ENCODE measurements around the gene MARCHF10.
"Not testable (repeated sequence)": the region's sequence is repeated elsewhere in the genome, so short reads cannot be mapped to it uniquely, and the experiment has no call there.

Gene MARCHF10

DNA sequence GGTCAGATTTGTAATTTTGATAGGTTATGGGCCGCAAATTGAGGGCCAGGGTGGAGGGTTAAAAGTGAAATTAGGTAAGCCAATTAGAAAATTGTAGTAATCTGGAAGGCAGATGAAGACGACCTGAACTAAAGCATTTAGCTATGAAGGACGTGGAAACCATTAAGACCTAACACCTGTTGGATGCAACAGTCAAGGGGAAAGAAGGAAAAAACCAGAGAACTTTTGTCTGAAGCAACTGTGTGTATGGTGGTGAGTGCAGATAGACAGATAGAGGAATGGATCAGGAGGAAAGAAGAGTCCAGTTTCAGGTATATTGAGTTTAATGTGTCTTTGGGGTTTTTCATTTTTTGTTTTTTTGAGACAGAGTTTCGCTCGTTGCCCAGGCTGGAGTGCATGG, 40.2 kb upstream of the MARCHF10 start:
- Histone ChIP-seq H3K27ac (no peak overlapping the region), H3K4me3 (no peak overlapping the region)
- TF ChIP-seq, protein P1, sequence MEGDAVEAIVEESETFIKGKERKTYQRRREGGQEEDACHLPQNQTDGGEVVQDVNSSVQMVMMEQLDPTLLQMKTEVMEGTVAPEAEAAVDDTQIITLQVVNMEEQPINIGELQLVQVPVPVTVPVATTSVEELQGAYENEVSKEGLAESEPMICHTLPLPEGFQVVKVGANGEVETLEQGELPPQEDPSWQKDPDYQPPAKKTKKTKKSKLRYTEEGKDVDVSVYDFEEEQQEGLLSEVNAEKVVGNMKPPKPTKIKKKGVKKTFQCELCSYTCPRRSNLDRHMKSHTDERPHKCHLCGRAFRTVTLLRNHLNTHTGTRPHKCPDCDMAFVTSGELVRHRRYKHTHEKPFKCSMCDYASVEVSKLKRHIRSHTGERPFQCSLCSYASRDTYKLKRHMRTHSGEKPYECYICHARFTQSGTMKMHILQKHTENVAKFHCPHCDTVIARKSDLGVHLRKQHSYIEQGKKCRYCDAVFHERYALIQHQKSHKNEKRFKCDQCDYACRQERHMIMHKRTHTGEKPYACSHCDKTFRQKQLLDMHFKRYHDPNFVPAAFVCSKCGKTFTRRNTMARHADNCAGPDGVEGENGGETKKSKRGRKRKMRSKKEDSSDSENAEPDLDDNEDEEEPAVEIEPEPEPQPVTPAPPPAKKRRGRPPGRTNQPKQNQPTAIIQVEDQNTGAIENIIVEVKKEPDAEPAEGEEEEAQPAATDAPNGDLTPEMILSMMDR (IDR thresholded peaks at IDR 0.05) = no peak
- no peak for DNase-seq (ENCODE audit: low spot score)

DNA sequence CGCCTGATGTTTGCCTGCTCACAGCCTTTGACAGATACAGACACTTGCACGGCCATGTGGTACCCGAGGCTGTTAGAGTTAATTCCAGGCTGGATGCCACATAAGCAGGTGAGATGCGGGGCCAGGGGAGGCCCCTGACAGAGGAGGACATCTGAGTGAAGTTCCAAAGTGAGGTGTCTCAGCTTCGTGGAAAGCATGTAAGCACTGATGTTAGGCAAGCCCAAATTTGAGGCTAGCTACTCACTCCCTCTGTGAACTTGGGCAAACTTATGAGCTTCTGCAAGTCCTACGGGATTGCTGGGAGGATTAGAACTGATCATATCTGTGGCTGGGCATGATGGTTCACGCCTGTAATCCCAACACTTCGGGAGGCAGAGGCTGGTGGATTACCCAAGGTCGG, 39.3 kb upstream of the MARCHF10 start:
- Histone ChIP-seq H3K4me3 (no peak overlapping the region), H3K27ac (no peak overlapping the region)
- peak; percentile 9 for DNase-seq (ENCODE audit: low spot score)
- TF ChIP-seq, protein P1 (IDR thresholded peaks at IDR 0.05) = no peak

DNA sequence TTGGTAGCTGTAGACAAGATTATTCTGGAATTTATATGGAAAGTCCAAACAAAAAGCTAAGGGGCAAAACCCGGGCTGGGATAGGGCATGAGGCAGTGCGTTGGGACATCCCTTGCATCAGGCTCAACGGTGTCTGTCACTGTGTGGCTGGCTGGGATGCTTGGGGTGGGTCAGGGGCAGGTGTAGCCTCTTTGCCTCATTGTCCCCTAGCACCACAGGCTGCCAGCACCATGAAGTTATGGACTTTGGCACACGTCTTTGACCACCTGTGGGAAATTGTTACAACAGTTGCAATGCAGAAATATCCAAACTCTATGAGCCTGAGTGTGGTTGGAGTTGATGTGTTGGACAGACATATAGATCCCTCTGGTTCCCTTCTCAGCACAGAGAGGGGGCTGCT, 32.8 kb upstream of the MARCHF10 start:
- no peak overlapping the region for H3K27ac ChIP-seq
- DNase-seq (ENCODE audit: low spot score) = no peak
- H3K4me3 ChIP-seq = no peak overlapping the region
- TF ChIP-seq, protein P1 (IDR thresholded peaks at IDR 0.05) = no peak

DNA sequence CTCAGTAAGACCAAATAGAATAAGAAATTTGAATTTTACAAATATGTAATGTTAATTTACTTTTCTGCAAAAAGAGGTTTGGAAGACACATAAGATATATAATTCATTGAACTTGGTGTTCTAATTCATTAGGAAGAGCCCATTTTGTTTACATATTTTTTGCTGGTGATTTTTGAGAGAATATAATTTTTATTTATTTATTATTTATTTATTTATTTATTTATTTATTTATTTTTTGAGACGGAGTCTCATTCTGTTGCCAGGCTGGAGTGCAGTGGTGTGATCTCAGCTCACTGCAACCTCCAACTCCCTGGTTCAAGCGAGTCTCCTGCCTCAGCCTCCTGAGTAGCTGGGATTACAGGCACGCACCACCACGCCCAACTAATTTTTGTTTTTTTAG, 25.7 kb upstream of the MARCHF10 start:
- H3K4me3 ChIP-seq; H3K27ac ChIP-seq; DNase-seq (ENCODE audit: low spot score): not testable (repeated sequence)

DNA sequence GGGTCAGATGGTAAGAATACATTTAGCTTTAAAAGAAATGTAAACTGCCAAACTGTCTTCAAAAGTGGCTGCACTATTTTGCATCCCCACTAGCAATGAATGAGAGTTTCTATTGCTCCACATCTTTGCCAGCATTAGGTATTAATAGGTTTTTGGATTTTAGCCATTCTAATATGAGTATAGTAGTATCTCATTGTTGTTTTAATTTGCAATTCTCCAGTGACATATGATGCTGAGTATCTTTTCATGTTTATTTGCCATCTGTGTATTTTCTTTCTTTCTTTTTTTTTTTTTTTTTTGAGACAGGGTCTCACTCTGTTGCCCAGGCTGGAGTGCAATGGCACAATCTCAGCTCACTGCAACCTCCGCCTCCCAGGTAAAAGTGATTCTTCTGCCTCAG, 24.3 kb upstream of the MARCHF10 start:
- Histone ChIP-seq H3K27ac (no peak overlapping the region), H3K4me3 (no peak overlapping the region)
- TF ChIP-seq, protein P1 (IDR thresholded peaks at IDR 0.05) = no peak
- no peak for DNase-seq (ENCODE audit: low spot score)

DNA sequence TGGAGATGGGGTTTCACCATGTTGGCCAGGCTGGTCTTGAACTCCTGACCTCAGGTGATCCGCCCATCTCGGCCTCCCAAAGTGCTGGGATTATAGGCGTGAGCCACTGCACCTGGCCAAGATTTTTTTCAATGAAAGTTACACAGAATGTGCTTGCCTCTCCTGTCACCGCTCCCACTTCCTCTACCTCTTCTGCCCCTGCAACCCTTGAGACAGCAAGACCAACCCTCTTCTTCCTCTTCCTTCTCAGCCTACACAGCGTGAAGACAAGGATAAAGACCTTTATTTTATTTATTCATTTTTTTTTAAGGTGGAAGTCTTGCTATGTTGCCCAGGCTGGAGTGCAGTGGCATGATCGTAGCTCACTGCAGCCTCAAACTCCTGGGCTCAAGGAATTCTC, 23.0 kb upstream of the MARCHF10 start:
- not testable (repeated sequence) for DNase-seq (ENCODE audit: low spot score)

DNA sequence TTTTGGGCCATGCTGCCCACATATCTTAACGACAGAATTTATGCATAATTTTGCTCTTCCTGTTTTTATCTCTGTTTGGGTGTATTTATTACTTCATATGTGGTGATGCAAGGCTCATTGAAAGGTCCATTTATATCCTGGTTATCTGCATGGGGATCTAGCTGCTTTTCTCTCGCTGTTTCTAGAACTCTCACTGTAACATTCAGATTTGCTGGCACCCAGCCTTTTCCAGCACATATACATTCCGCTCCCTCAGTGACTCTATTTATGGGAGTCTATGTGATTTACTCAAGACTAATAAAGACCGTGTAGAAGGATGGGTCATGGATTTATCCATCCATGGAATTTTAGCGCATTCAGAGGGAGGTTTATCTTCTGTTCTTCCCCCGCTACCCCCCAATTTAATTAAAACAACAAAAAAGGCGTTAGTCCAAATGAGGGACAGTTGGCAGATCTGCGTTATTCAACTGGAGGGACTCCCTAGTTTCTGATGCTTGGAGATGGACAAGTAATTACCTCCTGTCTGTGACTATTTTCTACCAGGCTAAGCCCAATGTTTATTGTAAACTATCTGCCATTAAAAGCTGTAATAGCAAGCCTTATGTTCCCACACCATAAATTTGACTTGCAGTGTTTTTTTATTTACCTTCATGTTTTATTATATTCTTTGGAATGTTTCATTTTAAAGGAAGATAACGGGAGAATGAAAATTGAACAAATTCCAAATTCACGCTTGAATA, 19.8 kb upstream of the MARCHF10 start:
- no peak overlapping the region for H3K4me3 ChIP-seq
- TF ChIP-seq, protein P1 (IDR thresholded peaks at IDR 0.05) = no peak
- no peak for DNase-seq (ENCODE audit: low spot score)
- H3K27ac ChIP-seq = no peak overlapping the region

More for the DNA sequence above, 23.0 kb upstream of the MARCHF10 start:
- not testable (repeated sequence) for H3K4me3 ChIP-seq, H3K27ac ChIP-seq

DNA sequence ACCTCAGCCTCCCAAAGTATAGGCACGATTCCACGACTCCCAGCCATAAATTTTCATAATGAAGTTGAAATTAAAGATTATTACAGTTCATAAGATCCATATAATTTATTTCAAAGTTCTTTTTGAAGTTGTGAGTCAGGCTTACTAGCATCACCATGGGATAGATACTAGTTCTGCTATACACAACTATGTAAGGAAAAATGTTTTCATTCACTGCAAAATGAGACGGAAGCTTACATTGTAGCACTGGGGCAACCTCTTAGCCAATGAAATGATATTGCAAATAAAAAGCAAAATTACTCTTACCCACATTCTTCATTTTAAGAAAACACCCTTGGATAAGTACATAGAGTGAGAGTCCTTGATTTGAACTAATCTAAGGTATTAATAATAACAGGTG, 18.8 kb upstream of the MARCHF10 start:
- Histone ChIP-seq H3K4me3 (no peak overlapping the region), H3K27ac (no peak overlapping the region)
- TF ChIP-seq, protein P1 (IDR thresholded peaks at IDR 0.05) = no peak
- DNase-seq (ENCODE audit: low spot score) = no peak
